ENCODE data around the gene MGMT. TPM values are rescaled to one million over a fixed set of nuclear protein-coding genes. Genes with fewer than 3 reads are reported as not detected.

The MGMT gene
- total RNA-seq, 2 donors from 2014 or later: 41.1 to 50.4 TPM

GRCh38 chr10:129654461-129654860 lies 187.4 kb downstream of the MGMT start:
- Histone ChIP-seq H3K36me3 (no peaks in the 10 kb centered on the region), H3K4me1 (replicated peaks) (no peaks in the 10 kb centered on the region), H3K4me3 (no peak overlapping the region), H3K27ac (no peak overlapping the region), H3K9me3 (no peaks in the 10 kb centered on the region), H3K27me3 (replicated peaks; ENCODE audit: insufficient read depth) (no peaks in the 10 kb centered on the region)
- intact Hi-C loops (cut with DNase I): no loop called here
- WGBS: 92% methylated on average over 7 of the region's 7 CpGs
- TF ChIP-seq POLR2AphosphoS5 (IDR thresholded peaks at IDR 0.05) (no peak), CTCF (IDR thresholded peaks at IDR 0.05) (no peak), POLR2A (IDR thresholded peaks at IDR 0.05) (no peak)
- no peak for DNase-seq (ENCODE audit: low spot score)

DNA sequence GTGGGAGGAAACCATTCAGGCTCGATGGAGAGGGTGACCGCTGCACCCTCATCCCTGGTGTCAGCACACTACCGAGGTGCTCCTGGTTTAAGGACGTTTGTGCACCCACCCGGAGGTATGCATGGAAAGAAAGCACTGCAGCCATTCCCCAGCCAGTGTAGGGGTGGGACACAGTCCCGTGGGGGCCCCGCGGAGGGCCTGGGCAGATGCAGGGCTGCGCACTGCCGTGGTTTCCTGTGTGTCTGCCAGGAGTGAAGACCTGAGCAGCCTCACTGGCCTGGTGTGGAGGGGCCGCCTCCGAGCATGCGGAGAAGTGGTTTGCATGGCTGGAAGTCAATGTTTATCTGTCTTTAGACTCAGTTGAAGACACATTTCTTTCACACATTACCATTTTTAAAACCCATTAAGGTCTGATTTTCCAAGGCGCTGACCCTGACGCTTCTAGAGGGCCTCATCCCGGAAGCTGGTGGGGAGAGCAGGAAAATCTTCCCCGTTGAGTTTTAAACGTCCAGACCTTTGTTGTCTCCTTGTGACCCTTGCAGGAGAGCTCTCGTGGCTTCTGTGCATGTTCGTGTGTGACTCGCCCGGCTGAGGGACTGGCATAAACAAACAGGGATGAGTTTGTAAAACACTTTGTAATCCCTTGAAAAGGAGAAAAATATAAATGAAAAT lies 188.1 kb downstream of the MGMT start:
- Histone ChIP-seq H3K27ac (no peak overlapping the region), H3K4me3 (no peak overlapping the region), H3K4me1 (replicated peaks) (no peaks in the 10 kb centered on the region), H3K9me3 (no peaks in the 10 kb centered on the region), H3K27me3 (replicated peaks; ENCODE audit: insufficient read depth) (no peaks in the 10 kb centered on the region), H3K36me3 (no peaks in the 10 kb centered on the region)
- intact Hi-C loops (cut with DNase I): no loop called here
- no peak for DNase-seq (ENCODE audit: low spot score)
- TF ChIP-seq CTCF (IDR thresholded peaks at IDR 0.05): no peak
- no peak for TF ChIP-seq POLR2AphosphoS5 (IDR thresholded peaks at IDR 0.05)
- TF ChIP-seq POLR2A (IDR thresholded peaks at IDR 0.05): no peak
- WGBS: 84% methylated on average over 22 of the region's 22 CpGs

GRCh38 chr10:129655679-129656031 lies 188.6 kb downstream of the MGMT start:
- WGBS: 94% methylated on average over 8 of the region's 8 CpGs
- H3K27ac ChIP-seq: no peak overlapping the region
- no peak overlapping the region for H3K4me3 ChIP-seq
- intact Hi-C loops (cut with DNase I): no loop called here
- DNase-seq (ENCODE audit: low spot score): no peak
- H3K27me3 ChIP-seq (replicated peaks; ENCODE audit: insufficient read depth): no peaks in the 10 kb centered on the region
- no peaks in the 10 kb centered on the region for H3K9me3 ChIP-seq
- H3K4me1 ChIP-seq (replicated peaks): no peaks in the 10 kb centered on the region
- TF ChIP-seq POLR2AphosphoS5 (IDR thresholded peaks at IDR 0.05) (no peak), POLR2A (IDR thresholded peaks at IDR 0.05) (no peak), CTCF (IDR thresholded peaks at IDR 0.05) (no peak)
- H3K36me3 ChIP-seq: no peaks in the 10 kb centered on the region

DNA sequence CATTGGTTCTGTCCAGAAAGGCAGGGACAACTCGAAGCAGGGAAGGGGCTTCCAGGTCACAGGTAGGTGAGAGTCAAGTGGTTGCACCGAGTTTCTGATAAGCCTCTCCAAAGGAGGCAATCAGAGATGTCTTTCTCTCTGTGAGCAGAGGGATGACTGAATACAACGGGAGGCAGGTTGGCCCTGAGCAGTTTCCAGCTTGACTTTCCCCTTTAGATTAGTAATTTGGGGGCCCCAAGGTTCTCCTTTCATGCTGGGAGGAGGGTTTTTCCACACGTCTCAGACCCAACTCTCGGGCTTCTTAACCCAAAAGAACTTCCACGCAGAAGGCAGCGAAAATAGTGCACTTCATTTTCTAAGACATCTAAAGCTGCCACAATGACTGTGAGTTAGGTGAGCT lies 189.6 kb downstream of the MGMT start:
- intact Hi-C loops (cut with DNase I): no loop called here
- Histone ChIP-seq H3K27me3 (replicated peaks; ENCODE audit: insufficient read depth) (no peaks in the 10 kb centered on the region), H3K4me3 (no peak overlapping the region), H3K4me1 (replicated peaks) (no peaks in the 10 kb centered on the region), H3K36me3 (no peaks in the 10 kb centered on the region), H3K27ac (no peak overlapping the region), H3K9me3 (no peaks in the 10 kb centered on the region)
- WGBS: 91% methylated on average over 7 of the region's 7 CpGs
- no peak for DNase-seq (ENCODE audit: low spot score)
- TF ChIP-seq CTCF (IDR thresholded peaks at IDR 0.05) (no peak), POLR2A (IDR thresholded peaks at IDR 0.05) (no peak), POLR2AphosphoS5 (IDR thresholded peaks at IDR 0.05) (no peak)

- WGBS: 81% methylated on average over 8 of the region's 8 CpGs
- Histone ChIP-seq H3K4me1 (replicated peaks) (no peaks in the 10 kb centered on the region), H3K9me3 (no peaks in the 10 kb centered on the region), H3K36me3 (no peaks in the 10 kb centered on the region), H3K4me3 (no peak overlapping the region), H3K27me3 (replicated peaks; ENCODE audit: insufficient read depth) (no peaks in the 10 kb centered on the region), H3K27ac (no peak overlapping the region)
- TF ChIP-seq CTCF (IDR thresholded peaks at IDR 0.05) (no peak), POLR2AphosphoS5 (IDR thresholded peaks at IDR 0.05) (no peak), POLR2A (IDR thresholded peaks at IDR 0.05) (no peak)
- DNase-seq (ENCODE audit: low spot score): no peak
- intact Hi-C loops (cut with DNase I): no loop called here
These were observed 190.4 kb downstream of the MGMT start for GRCh38 chr10:129657297-129658017.
